Measurements from ENCODE around the gene TMEM273.
A peak's percentile ranks its signal among the peaks of the same experiment; 100 is the strongest.

Gene TMEM273

GRCh38 chr10:49110684-49111319 lies 77.4 kb downstream of the TMEM273 start:
- no peak overlapping the region for H3K4me3 ChIP-seq (ENCODE audit: control insufficient read depth, low read depth, low read length)
- TF ChIP-seq CTCF (IDR thresholded peaks at IDR 0.05; ENCODE audit: control insufficient read depth, insufficient read depth, low read depth, low read length, missing control alignments), result no peak
- no peak for DNase-seq (ENCODE audit: low read depth)

- no peak for TF ChIP-seq CTCF (IDR thresholded peaks at IDR 0.05; ENCODE audit: control insufficient read depth, insufficient read depth, low read depth, low read length, missing control alignments)
- DNase-seq (ENCODE audit: low read depth), result peak; percentile 66
- no peak overlapping the region for H3K4me3 ChIP-seq (ENCODE audit: control insufficient read depth, low read depth, low read length)
Observed at GRCh38 chr10:49109669-49110340, 78.4 kb downstream of the TMEM273 start.

GRCh38 chr10:49108656-49109055 lies 79.5 kb downstream of the TMEM273 start:
- H3K4me3 ChIP-seq (ENCODE audit: control insufficient read depth, low read depth, low read length), result no peak overlapping the region
- no peak for TF ChIP-seq CTCF (IDR thresholded peaks at IDR 0.05; ENCODE audit: control insufficient read depth, insufficient read depth, low read depth, low read length, missing control alignments)
- no peak for DNase-seq (ENCODE audit: low read depth)

GRCh38 chr10:49107887-49108267 lies 80.3 kb downstream of the TMEM273 start:
- no peak overlapping the region for H3K4me3 ChIP-seq (ENCODE audit: control insufficient read depth, low read depth, low read length)
- TF ChIP-seq CTCF (IDR thresholded peaks at IDR 0.05; ENCODE audit: control insufficient read depth, insufficient read depth, low read depth, low read length, missing control alignments), result no peak
- DNase-seq (ENCODE audit: low read depth), result no peak

- TF ChIP-seq CTCF (IDR thresholded peaks at IDR 0.05; ENCODE audit: control insufficient read depth, insufficient read depth, low read depth, low read length, missing control alignments), result no peak
- DNase-seq (ENCODE audit: low read depth), result no peak
- no peak overlapping the region for H3K4me3 ChIP-seq (ENCODE audit: control insufficient read depth, low read depth, low read length)
Observed at GRCh38 chr10:49107111-49107886, 80.9 kb downstream of the TMEM273 start.

GRCh38 chr10:49106451-49106850 lies 81.7 kb downstream of the TMEM273 start:
- no peak for DNase-seq (ENCODE audit: low read depth)
- no peak for TF ChIP-seq CTCF (IDR thresholded peaks at IDR 0.05; ENCODE audit: control insufficient read depth, insufficient read depth, low read depth, low read length, missing control alignments)
- H3K4me3 ChIP-seq (ENCODE audit: control insufficient read depth, low read depth, low read length), result no peak overlapping the region
